Activated CD8-positive, alpha-beta T cell treated with anti-CD3 and anti-CD28 coated beads for 36 hours (primary cell): Measurements from ENCODE around the gene DLAT. TPM values are rescaled to one million over a fixed set of nuclear protein-coding genes. Genes with fewer than 3 reads are reported as not detected.
A peak's percentile ranks its signal among the peaks of the same experiment; 100 is the strongest.

Experiments
- ATAC-seq: fragments of 200-7000 bp; cut with Tn5 transposase; one replicate; pipeline ENCODE4 v1.10.0; 2021; ENCODE audit warnings: mild to moderate bottlenecking, moderate library complexity
- CTCF ChIA-PET: fragments of 350-600 bp; sonication (Branson Sonifier 250); formaldehyde crosslinking; loops from one replicate; lab custom pipeline; 2021; ENCODE audit warnings: antibody characterized with exemption; lab: Charles Lee
- POLR2A ChIA-PET: fragments of 350-600 bp; sonication (Branson Sonifier 250); formaldehyde crosslinking; loops from one replicate; lab custom pipeline; 2021; ENCODE audit warnings: antibody characterized with exemption; lab: Charles Lee
- DNase-seq: peaks from one replicate; pipeline ENCODE4 v3.0.0-alpha.2; 2020
- H3K27ac Mint-ChIP-seq: one replicate; pipeline ENCODE4 v1.8.0; 2021; ENCODE audit warnings: mild to moderate bottlenecking, mixed read lengths
- H3K27me3 Mint-ChIP-seq: one replicate; pipeline ENCODE4 v1.8.0; 2021; ENCODE audit warnings: mixed read lengths
- H3K36me3 Mint-ChIP-seq: one replicate; pipeline ENCODE4 v1.8.0; 2021; ENCODE audit warnings: low read depth, mixed read lengths
- H3K4me1 Mint-ChIP-seq: one replicate; pipeline ENCODE4 v1.8.0; 2021; ENCODE audit warnings: low read depth, mixed read lengths
- H3K4me3 Mint-ChIP-seq: one replicate; pipeline ENCODE4 v1.8.0; 2021; ENCODE audit warnings: mild to moderate bottlenecking, moderate library complexity, mixed read lengths
- H3K9me3 Mint-ChIP-seq: one replicate; pipeline ENCODE4 v1.8.0; 2021; ENCODE audit warnings: mixed read lengths
- intact Hi-C: fragments of 100-400 bp; cut with micrococcal nuclease; formaldehyde crosslinking; loops from one replicate; pipeline ENCODE4 v1.10.0; 2022
- total RNA-seq, 2 experiments: library from RNA; stranded (reverse); gene quantifications; one replicate each; pipeline ENCODE4 v1.2.3, GENCODE V29; 2021
- TF ChIP-seq, protein P1 (sequence below): fragments of 200-600 bp; IDR thresholded peaks from one replicate; pipeline ENCODE4 v1.8.0; 2022; ENCODE audit warnings: antibody characterized with exemption, mild to moderate bottlenecking

DLAT gene
- total RNA-seq, 2 experiments from 2014 or later = 50.3 to 51.4 TPM

DNA sequence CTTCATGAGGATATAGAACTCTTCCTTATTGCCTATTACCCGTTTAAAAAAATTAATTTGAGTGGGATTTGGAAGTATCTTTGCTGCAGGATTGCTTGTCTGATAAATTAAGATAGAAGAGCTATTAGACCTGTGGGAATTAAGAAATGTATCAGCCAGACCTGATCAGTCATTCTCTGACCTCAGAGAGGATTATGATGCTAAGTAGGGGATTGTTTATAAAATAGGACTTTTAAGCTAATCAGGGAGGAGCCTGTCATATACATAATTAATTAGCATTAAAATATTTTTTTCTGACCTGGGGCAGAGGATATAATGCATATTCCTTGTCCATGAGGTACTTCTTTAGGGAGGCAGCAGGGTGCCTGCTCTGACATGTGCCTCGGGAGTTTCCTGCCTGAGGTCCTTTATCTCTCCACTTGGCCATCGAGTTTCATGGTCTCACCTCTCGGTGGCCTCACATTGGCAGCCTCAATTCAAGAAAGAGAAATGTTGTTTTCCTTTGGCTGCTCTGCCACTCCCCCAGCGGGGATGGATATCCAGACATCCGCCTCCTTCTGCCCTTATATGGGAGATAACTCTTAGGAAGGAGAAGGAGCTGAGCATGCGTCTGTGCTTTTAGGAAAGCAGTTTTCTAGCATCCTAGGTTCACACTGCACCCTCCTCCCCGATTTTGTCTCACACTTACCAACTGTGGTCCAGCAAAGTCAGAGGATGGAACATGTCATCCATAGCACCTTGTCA is 47.0 kb upstream of the DLAT start:
- ATAC-seq (no peak), DNase-seq (no peak)
- H3K27ac Mint-ChIP-seq = no peak overlapping the region
- CTCF ChIA-PET = interaction anchor here (0.8 to 10.3 kb wide), 5 partner anchors 12 to 41 kb away, joined by 3 to 223 read pairs (median 4); partner anchors contain the start of gene DIXDC1
- peak overlapping the region; percentile 64 for H3K4me3 Mint-ChIP-seq
- intact Hi-C loops = loop anchor here (5.0 kb wide), 2 partner anchors 41 to 101 kb away; partner anchors contain the start of genes CFAP68, DIXDC1 and FDXACB1
- H3K36me3 Mint-ChIP-seq = peaks cover 2% of the 10 kb centered on the region
- no peaks in the 10 kb centered on the region for H3K9me3 Mint-ChIP-seq
- peaks cover 32% of the 10 kb centered on the region for H3K27me3 Mint-ChIP-seq
- H3K4me1 Mint-ChIP-seq = peaks cover 4% of the 10 kb centered on the region
- TF ChIP-seq, protein P1, sequence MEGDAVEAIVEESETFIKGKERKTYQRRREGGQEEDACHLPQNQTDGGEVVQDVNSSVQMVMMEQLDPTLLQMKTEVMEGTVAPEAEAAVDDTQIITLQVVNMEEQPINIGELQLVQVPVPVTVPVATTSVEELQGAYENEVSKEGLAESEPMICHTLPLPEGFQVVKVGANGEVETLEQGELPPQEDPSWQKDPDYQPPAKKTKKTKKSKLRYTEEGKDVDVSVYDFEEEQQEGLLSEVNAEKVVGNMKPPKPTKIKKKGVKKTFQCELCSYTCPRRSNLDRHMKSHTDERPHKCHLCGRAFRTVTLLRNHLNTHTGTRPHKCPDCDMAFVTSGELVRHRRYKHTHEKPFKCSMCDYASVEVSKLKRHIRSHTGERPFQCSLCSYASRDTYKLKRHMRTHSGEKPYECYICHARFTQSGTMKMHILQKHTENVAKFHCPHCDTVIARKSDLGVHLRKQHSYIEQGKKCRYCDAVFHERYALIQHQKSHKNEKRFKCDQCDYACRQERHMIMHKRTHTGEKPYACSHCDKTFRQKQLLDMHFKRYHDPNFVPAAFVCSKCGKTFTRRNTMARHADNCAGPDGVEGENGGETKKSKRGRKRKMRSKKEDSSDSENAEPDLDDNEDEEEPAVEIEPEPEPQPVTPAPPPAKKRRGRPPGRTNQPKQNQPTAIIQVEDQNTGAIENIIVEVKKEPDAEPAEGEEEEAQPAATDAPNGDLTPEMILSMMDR = no peak
- POLR2A ChIA-PET = interaction anchor here (0.6 to 1.4 kb wide), 7 partner anchors 9 to 289 kb away, joined by 3 to 5 read pairs (median 3); partner anchors contain the start of gene DIXDC1

DNA sequence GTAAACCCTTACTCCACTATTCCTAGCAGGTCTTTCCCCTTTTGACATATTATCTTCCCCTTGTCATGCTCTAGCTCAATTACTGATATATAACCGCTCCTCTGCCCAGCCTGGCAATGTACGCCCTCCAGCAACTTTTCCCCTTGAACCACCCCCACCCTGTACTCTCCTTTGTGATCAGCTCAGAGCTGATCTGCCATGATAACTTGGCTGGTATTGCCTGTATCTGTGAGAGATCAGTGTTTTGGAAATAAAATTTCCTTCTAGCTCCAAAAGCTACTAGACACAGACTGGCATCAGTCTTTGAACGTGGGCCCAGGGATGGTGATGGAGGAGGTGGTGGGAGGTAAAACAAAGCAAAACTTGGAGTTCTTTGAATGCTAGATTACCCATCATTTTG is 45.1 kb upstream of the DLAT start:
- intact Hi-C loops = no loop called here
- no peak overlapping the region for H3K27ac Mint-ChIP-seq

DNA sequence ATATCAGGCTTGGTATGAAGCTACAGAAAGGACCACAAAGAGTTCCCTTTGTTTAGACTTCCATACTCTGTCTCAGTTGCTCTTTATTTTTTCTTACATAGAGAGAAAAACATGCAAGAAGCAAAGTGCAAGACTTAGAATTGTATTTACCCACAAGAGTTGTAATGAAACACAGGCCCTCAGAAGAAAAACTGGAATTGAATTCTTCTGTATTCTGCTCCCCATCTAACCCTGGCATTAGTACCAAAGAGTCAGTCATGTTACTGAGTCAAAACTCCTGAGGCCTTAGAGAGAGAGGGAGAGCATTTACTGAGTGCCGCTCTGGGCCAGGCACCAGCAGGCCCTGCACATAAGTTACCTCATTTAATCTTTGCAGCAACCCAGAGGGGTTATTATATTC is 43.9 kb upstream of the DLAT start:
- Mint-ChIP-seq H3K9me3 (no peaks in the 10 kb centered on the region), H3K4me1 (peaks cover 4% of the 10 kb centered on the region), H3K4me3 (no peak overlapping the region), H3K27me3 (peaks cover 29% of the 10 kb centered on the region), H3K27ac (no peak overlapping the region), H3K36me3 (peaks cover 2% of the 10 kb centered on the region)
- ChIA-PET CTCF (interaction anchor here (0.5 to 10.3 kb wide), 27 partner anchors 9 to 764 kb away, joined by 3 to 223 read pairs (median 5); partner anchors contain the start of genes ALG9, CFAP68 and DIXDC1), POLR2A (no interaction called here)
- ATAC-seq (no peak), DNase-seq (no peak)
- TF ChIP-seq, protein P1 = no peak
- intact Hi-C loops = no loop called here

More for the DNA sequence above, 45.1 kb upstream of the DLAT start:
- POLR2A ChIA-PET = interaction anchor here (1.0 kb wide), 2 partner anchors 48 to 50 kb away, joined by 3 read pairs; no protein-coding TSS in a partner anchor
- CTCF ChIA-PET = interaction anchor here (0.7 to 10.3 kb wide), 7 partner anchors 14 to 134 kb away, joined by 3 to 223 read pairs (median 8); partner anchors contain the start of gene DIXDC1
- ATAC-seq (no peak), DNase-seq (no peak)
- H3K4me1 Mint-ChIP-seq = peaks cover 4% of the 10 kb centered on the region
- peaks cover 2% of the 10 kb centered on the region for H3K36me3 Mint-ChIP-seq
- no peak overlapping the region for H3K4me3 Mint-ChIP-seq
- H3K27me3 Mint-ChIP-seq = peaks cover 32% of the 10 kb centered on the region
- H3K9me3 Mint-ChIP-seq = no peaks in the 10 kb centered on the region
- TF ChIP-seq, protein P1 = no peak

DNA sequence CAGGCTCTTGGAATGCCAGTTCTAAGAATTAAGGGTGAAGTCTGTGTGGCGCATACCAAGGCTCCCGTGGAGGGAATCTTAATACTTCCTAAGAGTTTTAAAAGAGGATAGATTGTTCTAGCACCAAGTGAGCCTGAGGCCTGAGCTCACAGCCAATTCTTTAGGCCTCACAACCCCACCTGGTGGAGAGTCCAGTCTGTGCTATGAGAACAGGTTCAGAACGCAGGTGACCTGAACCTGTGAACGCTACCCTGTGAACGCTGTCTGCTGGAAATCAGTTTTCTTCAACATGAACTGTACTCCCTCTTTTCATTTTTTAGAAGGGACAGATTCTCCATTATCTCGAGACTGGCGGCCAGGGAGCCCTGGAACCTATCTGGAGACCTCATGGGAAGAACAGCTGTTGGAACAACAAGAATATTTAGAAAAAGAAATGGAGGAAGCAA is 43.2 kb upstream of the DLAT start:
- TF ChIP-seq, protein P1 = peak; percentile 66

More for the DNA sequence above, 43.2 kb upstream of the DLAT start:
- ChIA-PET POLR2A (interaction anchor here (1.1 kb wide), 1 partner anchor 102 kb away, joined by 3 read pairs; the partner anchor contains the start of gene CFAP68), CTCF (interaction anchor here (0.5 to 10.3 kb wide), 27 partner anchors 8 to 765 kb away, joined by 3 to 223 read pairs (median 5); partner anchors contain the start of genes ALG9, CFAP68 and DIXDC1)
- Mint-ChIP-seq H3K27ac (no peak overlapping the region), H3K9me3 (no peaks in the 10 kb centered on the region), H3K4me3 (no peak overlapping the region), H3K36me3 (peaks cover 2% of the 10 kb centered on the region), H3K27me3 (peaks cover 25% of the 10 kb centered on the region), H3K4me1 (peaks cover 4% of the 10 kb centered on the region)
- DNase-seq = peak; percentile 81
- intact Hi-C loops = no loop called here
- ATAC-seq = peak; percentile 85
